Hypothalamus (tissue), 51 donors: Measurements from ENCODE around the gene CDHR2.

ENCODE experiments used
- DNase-seq, 51 donors: peaks; one replicate each; lab custom pipeline; 2025; lab: John Stamatoyannopoulos, UW

CDHR2 gene

GRCh38 chr5:176548967-176549444 is at the start of gene CDHR2:
CDHR2 (plus strand) TSS chr5:176549342; CDS start chr5:176565353, 16,011 bp downstream.
- no peak for DNase-seq

- no peak for DNase-seq
Observed at GRCh38 chr5:176500511-176500910, 48.6 kb upstream of the CDHR2 start.

- no peak for DNase-seq
Observed at GRCh38 chr5:176501333-176501732, 47.8 kb upstream of the CDHR2 start.

GRCh38 chr5:176503496-176503895 is 45.6 kb upstream of the CDHR2 start:
- DNase-seq, result no peak

- peak in 2 of 51 donors; percentile 5 to 14 for DNase-seq
Observed at GRCh38 chr5:176507911-176508310, 41.2 kb upstream of the CDHR2 start.

- no peak for DNase-seq
Observed at GRCh38 chr5:176508603-176509002, 40.5 kb upstream of the CDHR2 start.

GRCh38 chr5:176513788-176514187 is 35.4 kb upstream of the CDHR2 start:
- no peak for DNase-seq

GRCh38 chr5:176514244-176514950 is 34.7 kb upstream of the CDHR2 start:
- DNase-seq, result no peak

GRCh38 chr5:176515396-176515795 is 33.7 kb upstream of the CDHR2 start:
- DNase-seq, result no peak

GRCh38 chr5:176517053-176517661 is 32.0 kb upstream of the CDHR2 start:
- DNase-seq, result no peak

- no peak for DNase-seq
Observed at GRCh38 chr5:176519810-176520720, 29.1 kb upstream of the CDHR2 start.

GRCh38 chr5:176521286-176521685 is 27.9 kb upstream of the CDHR2 start:
- no peak for DNase-seq

- DNase-seq, result no peak
Observed at GRCh38 chr5:176521699-176522263, 27.4 kb upstream of the CDHR2 start.

- DNase-seq, result no peak
Observed at GRCh38 chr5:176524138-176524537, 25.0 kb upstream of the CDHR2 start.

GRCh38 chr5:176524987-176525386 is 24.2 kb upstream of the CDHR2 start:
- DNase-seq, result no peak

- DNase-seq, result no peak
Observed at GRCh38 chr5:176525677-176526076, 23.5 kb upstream of the CDHR2 start.

GRCh38 chr5:176526462-176526861 is 22.7 kb upstream of the CDHR2 start:
- no peak for DNase-seq

GRCh38 chr5:176527246-176528222 is 21.6 kb upstream of the CDHR2 start:
- DNase-seq, result no peak

- DNase-seq, result no peak
Observed at GRCh38 chr5:176528301-176528700, 20.8 kb upstream of the CDHR2 start.

- DNase-seq, result no peak
Observed at GRCh38 chr5:176528761-176529115, 20.4 kb upstream of the CDHR2 start.
